Stimulated activated CD4-positive, alpha-beta T cell treated with anti-CD3 and anti-CD28 coated beads, Interleukin-2, amount 100 ng/mL, for 48 hours (primary cell): Measurements from ENCODE around the gene OXLD1.

Source experiments
- DNase-seq, 2 donors: peaks; one replicate each; pipeline ENCODE4 v3.0.0-alpha.2; 2020

OXLD1 gene

GRCh38 chr17:81701288-81702071 is 35.1 kb upstream of the OXLD1 start:
- no peak for DNase-seq

GRCh38 chr17:81700353-81701287 is 34.2 kb upstream of the OXLD1 start:
- DNase-seq: no peak

- no peak for DNase-seq
Measured at GRCh38 chr17:81697261-81698044, 31.0 kb upstream of the OXLD1 start.

GRCh38 chr17:81696218-81696941 is 30.0 kb upstream of the OXLD1 start:
- no peak for DNase-seq

- no peak for DNase-seq
Measured at GRCh38 chr17:81695801-81696200, 29.4 kb upstream of the OXLD1 start.

- no peak for DNase-seq
Measured at GRCh38 chr17:81695211-81695610, 28.8 kb upstream of the OXLD1 start.

GRCh38 chr17:81694810-81695209 is 28.4 kb upstream of the OXLD1 start:
- DNase-seq: no peak

- DNase-seq: no peak
Measured at GRCh38 chr17:81693509-81694210, 27.3 kb upstream of the OXLD1 start.

- no peak for DNase-seq
Measured at GRCh38 chr17:81691608-81692007, 25.2 kb upstream of the OXLD1 start.

- no peak for DNase-seq
Measured at GRCh38 chr17:81691196-81691595, 24.8 kb upstream of the OXLD1 start.

- no peak for DNase-seq
Measured at GRCh38 chr17:81690549-81690948, 24.1 kb upstream of the OXLD1 start.

- no peak for DNase-seq
Measured at GRCh38 chr17:81690066-81690465, 23.7 kb upstream of the OXLD1 start.

GRCh38 chr17:81688616-81689015 is 22.2 kb upstream of the OXLD1 start:
- DNase-seq: no peak

- DNase-seq: no peak
Measured at GRCh38 chr17:81687770-81688541, 21.6 kb upstream of the OXLD1 start.

GRCh38 chr17:81686614-81687013 is 20.2 kb upstream of the OXLD1 start:
- DNase-seq: no peak

GRCh38 chr17:81685108-81685507 is 18.7 kb upstream of the OXLD1 start:
- peak in 1 of 2 donors; percentile 47 for DNase-seq

- DNase-seq: no peak
Measured at GRCh38 chr17:81684442-81684911, 18.1 kb upstream of the OXLD1 start.

- DNase-seq: peak; percentile 95 to 96
Measured at GRCh38 chr17:81683584-81684441, 17.4 kb upstream of the OXLD1 start, which contains the start of the genes ARL16 and HGS. Gene ARL16 (minus strand): TSS chr17:81683797. CDS start chr17:81683753, 44 bp downstream. Gene HGS (plus strand): TSS chr17:81684011. CDS start chr17:81684067, 56 bp downstream.

- no peak for DNase-seq
Measured at GRCh38 chr17:81683208-81683583, 16.8 kb upstream of the OXLD1 start.
